H1 (cell line): ENCODE data around the gene COL17A1. TPM values are rescaled to one million over a fixed set of nuclear protein-coding genes. Genes with fewer than 3 reads are reported as not detected.

ENCODE experiments used
- ATF3 ChIP-seq: IDR thresholded peaks from 2 replicates; pipeline ENCODE4 v1.6.1; 2011; ENCODE audit warnings: low read depth, mild to moderate bottlenecking, low read length; ENCODE audit not compliant: insufficient read depth
- CHD7 ChIP-seq: fragments of 300-600 bp; sonication (generic); IDR thresholded peaks from 2 replicates; pipeline ENCODE4 v1.7.1; 2012; ENCODE audit warnings: low read length, moderate library complexity, mild to moderate bottlenecking, inconsistent platforms; ENCODE audit not compliant: insufficient replicate concordance
- GABPA ChIP-seq: IDR thresholded peaks from 2 replicates; pipeline ENCODE4 v1.6.1; 2011; ENCODE audit warnings: mild to moderate bottlenecking, low read length, moderate library complexity, borderline replicate concordance; ENCODE audit not compliant: insufficient read depth
- KDM4A ChIP-seq: IDR thresholded peaks from one replicate; pipeline ENCODE4 v1.7.1; 2012; ENCODE audit warnings: low read depth, mild to moderate bottlenecking, moderate library complexity, low read length, inconsistent platforms; ENCODE audit not compliant: severe bottlenecking
- MAX ChIP-seq: IDR thresholded peaks from 2 replicates; pipeline ENCODE4 v1.6.1; 2012; ENCODE audit warnings: inconsistent platforms
- POLR2A ChIP-seq, 2 experiments: IDR thresholded peaks; 1 replicate in 1 of 2; 2 replicates in 1 of 2; pipeline ENCODE4 v1.6.1; 2011; ENCODE audit warnings: low read depth in 2 of 2, low read length in 2 of 2, mild to moderate bottlenecking in 2 of 2; ENCODE audit errors: control extremely low read depth in 1 of 2
- polyA plus RNA-seq, 7 experiments: library from polyadenylated mRNA; depleted of rRNA in 3 of 7; stranded (reverse) in 5 of 7; unstranded in 2 of 7; fragments of >200 nt in 5 of 7; fragments of 200-250 nt in 2 of 7; gene quantifications; 1 replicate in 5 of 7; 2 replicates in 1 of 7; 4 replicates in 1 of 7; pipeline versions ENCODE4 v1.2.1 to v1.2.3, GENCODE V29; 2011 to 2013; ENCODE audit warnings: missing spikeins in 2 of 7, mixed read lengths in 2 of 7
- total RNA-seq: library from RNA; stranded (reverse); fragmentation: NEBNext Ultra II Directional; extraction: Animal tissue kit (Norgen Biotek cat#: 25700); gene quantifications from 2 replicates; pipeline ENCODE4 v1.2.1, GENCODE V29; 2021

COL17A1 gene
- total and polyA plus RNA-seq, 2 of the 8 experiments (the other 6 are each of a cell fraction or from before 2014, with no cell fraction given): 0.35 to 0.37 TPM

GRCh38 chr10:104022026-104022425 lies 63.7 kb downstream of the COL17A1 start (continued):
- TF ChIP-seq ATF3 (no peak), MAX (no peak), CHD7 (no peak), KDM4A (no peak), GABPA (no peak), POLR2A (IDR thresholded peaks at IDR 0.05; ENCODE audit: control extremely low read depth in 1 of 2, low read depth in 2 of 2, low read length in 2 of 2) (no peak)
